Fibroblast of lung (primary cell): ENCODE measurements around the gene CENPP.

Experiments
- EZH2 ChIP-seq: IDR thresholded peaks from 2 replicates; pipeline ENCODE4 v1.5.1; 2012; ENCODE audit warnings: low read length, control low read depth, mild to moderate bottlenecking; ENCODE audit errors: missing control alignments
- TF ChIP-seq, protein P1 (sequence below), 2 donors: IDR thresholded peaks in 1 of 2; conservative IDR thresholded peaks in 1 of 2; 1 replicate in 1 of 2; 2 replicates in 1 of 2; pipeline ENCODE4 v1.5.1; 2011 to 2012; ENCODE audit warnings: low read length in 2 of 2, control low read depth in 1 of 2, inconsistent platforms in 1 of 2, low read depth in 1 of 2, mild to moderate bottlenecking in 1 of 2

DNA sequence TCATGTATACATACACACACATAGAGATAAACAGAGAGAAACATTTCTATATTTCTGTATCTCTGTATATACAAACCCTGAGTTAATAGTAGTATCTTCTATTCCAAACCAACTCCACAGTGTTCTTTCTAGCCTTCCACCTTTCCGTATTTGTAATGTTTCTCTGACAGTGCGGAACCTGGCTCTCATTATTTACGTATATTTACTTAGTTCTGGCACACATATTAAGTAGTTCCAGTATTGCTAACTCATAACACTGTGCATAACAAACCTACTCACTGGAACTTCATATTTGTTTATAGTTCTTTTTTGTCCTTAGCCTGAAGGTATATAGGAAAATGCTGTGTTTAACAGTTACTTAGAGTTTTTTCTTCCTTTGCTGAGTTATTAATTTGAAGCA, 72.1 kb downstream of the CENPP start:
- TF ChIP-seq, protein P1, sequence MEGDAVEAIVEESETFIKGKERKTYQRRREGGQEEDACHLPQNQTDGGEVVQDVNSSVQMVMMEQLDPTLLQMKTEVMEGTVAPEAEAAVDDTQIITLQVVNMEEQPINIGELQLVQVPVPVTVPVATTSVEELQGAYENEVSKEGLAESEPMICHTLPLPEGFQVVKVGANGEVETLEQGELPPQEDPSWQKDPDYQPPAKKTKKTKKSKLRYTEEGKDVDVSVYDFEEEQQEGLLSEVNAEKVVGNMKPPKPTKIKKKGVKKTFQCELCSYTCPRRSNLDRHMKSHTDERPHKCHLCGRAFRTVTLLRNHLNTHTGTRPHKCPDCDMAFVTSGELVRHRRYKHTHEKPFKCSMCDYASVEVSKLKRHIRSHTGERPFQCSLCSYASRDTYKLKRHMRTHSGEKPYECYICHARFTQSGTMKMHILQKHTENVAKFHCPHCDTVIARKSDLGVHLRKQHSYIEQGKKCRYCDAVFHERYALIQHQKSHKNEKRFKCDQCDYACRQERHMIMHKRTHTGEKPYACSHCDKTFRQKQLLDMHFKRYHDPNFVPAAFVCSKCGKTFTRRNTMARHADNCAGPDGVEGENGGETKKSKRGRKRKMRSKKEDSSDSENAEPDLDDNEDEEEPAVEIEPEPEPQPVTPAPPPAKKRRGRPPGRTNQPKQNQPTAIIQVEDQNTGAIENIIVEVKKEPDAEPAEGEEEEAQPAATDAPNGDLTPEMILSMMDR (conservative IDR thresholded peaks at IDR 0.05 in 1 of 2, IDR thresholded peaks at IDR 0.05 in 1 of 2; ENCODE audit: low read depth in 1 of 2, low read length in 2 of 2): no peak
- TF ChIP-seq EZH2: no peak
